Measurements from ENCODE around the gene LLGL2.

DNA sequence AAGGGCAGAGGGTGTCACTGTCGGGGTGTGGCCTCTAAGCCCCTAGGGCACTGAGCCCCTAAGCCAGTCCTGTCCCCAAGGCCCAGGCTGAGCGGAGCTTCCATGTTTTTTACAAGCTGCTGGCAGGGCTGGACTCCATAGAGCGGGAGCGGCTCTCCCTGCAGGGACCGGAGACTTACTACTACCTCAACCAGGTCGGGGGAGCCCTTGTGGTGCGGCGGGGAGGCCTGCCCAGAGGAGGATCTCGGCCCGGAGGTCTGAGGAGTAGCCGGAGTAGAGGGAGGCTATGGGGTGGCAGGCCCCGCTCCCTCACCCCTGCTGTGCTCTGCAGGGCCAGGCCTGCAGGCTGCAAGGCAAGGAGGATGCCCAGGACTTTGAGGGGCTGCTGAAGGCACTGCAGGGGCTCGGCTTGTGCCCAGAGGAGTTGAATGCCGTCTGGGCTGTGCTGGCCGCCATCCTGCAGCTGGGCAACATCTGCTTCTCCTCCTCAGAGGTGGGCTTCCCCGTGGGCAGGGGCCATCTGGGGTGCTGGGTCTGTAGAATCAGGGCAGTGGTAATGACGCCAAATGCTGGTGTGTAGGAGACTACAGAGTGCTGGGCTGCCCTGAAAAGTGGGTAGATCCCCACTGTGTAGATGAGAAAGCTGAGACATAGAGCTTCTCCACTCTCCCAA is 67.0 kb downstream of the LLGL2 start:
- TF ChIP-seq, protein P1, sequence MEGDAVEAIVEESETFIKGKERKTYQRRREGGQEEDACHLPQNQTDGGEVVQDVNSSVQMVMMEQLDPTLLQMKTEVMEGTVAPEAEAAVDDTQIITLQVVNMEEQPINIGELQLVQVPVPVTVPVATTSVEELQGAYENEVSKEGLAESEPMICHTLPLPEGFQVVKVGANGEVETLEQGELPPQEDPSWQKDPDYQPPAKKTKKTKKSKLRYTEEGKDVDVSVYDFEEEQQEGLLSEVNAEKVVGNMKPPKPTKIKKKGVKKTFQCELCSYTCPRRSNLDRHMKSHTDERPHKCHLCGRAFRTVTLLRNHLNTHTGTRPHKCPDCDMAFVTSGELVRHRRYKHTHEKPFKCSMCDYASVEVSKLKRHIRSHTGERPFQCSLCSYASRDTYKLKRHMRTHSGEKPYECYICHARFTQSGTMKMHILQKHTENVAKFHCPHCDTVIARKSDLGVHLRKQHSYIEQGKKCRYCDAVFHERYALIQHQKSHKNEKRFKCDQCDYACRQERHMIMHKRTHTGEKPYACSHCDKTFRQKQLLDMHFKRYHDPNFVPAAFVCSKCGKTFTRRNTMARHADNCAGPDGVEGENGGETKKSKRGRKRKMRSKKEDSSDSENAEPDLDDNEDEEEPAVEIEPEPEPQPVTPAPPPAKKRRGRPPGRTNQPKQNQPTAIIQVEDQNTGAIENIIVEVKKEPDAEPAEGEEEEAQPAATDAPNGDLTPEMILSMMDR (IDR thresholded peaks at IDR 0.05; ENCODE audit: low read depth, low read length, poor library complexity, severe bottlenecking), result no peak
- no peak for TF ChIP-seq EZH2phosphoT487 (IDR thresholded peaks at IDR 0.05; ENCODE audit: borderline replicate concordance, low read length)
